Endothelial cell of umbilical vein (primary cell): ENCODE results near the gene RELT. TPM values are rescaled to one million over a fixed set of nuclear protein-coding genes. Genes with fewer than 3 reads are reported as not detected.

Experiments
- BruUV-seq: library from RNA; stranded (reverse); fragments of 400-500 nt; replicated peaks from 2 replicates; lab custom pipeline; 2021; lab: Mats Ljungman, UMichigan
- CTCF ChIA-PET: fragments of 300-600, 350-600 bp; sonication (Branson Sonifier 250); formaldehyde crosslinking; loops from one replicate; lab custom pipeline; 2021; ENCODE audit warnings: antibody characterized with exemption, inconsistent platforms; lab: Charles Lee
- POLR2A ChIA-PET: fragments of 300-600, 350-600 bp; sonication (Branson Sonifier 250); formaldehyde crosslinking; loops from one replicate; lab custom pipeline; 2021; ENCODE audit warnings: antibody characterized with exemption, inconsistent platforms; lab: Charles Lee
- DNase-seq: peaks from one replicate; pipeline ENCODE4 v3.0.0-alpha.2; 2011; ENCODE audit warnings: low read depth, low spot score
- FAIRE-seq: peaks from 2 replicates; lab custom pipeline; 2011; peaks lifted over from hg19 to GRCh38; lab: Jason Lieb, UNC
- H2AFZ ChIP-seq: 2 replicates; pipeline ENCODE4 v1.6.0; 2012; ENCODE audit warnings: low read depth, low read length, control low read depth, inconsistent platforms
- H3K27ac ChIP-seq: 2 replicates; pipeline ENCODE4 v1.5.1; 2011; ENCODE audit warnings: low read depth, mild to moderate bottlenecking, control low read depth, low read length, moderate library complexity; ENCODE audit not compliant: insufficient read depth
- H3K27me3 ChIP-seq, 2 experiments: 2 replicates each; pipeline versions ENCODE4 v1.6.0 to v1.6.1; 2011; ENCODE audit warnings: low read length in 2 of 2, mixed read lengths in 1 of 2; ENCODE audit not compliant: control insufficient read depth in 2 of 2, insufficient read depth in 2 of 2
- H3K36me3 ChIP-seq, 2 experiments: 2 replicates in 1 of 2; 3 replicates in 1 of 2; pipeline ENCODE4 v1.5.1; 2011; ENCODE audit warnings: low read length in 2 of 2, mild to moderate bottlenecking in 1 of 2, moderate library complexity in 1 of 2; ENCODE audit not compliant: control insufficient read depth in 2 of 2, insufficient read depth in 2 of 2; ENCODE audit errors: extremely low read depth in 1 of 2
- H3K4me1 ChIP-seq: 3 replicates; pipeline ENCODE4 v1.5.1; 2011; ENCODE audit warnings: mild to moderate bottlenecking, low read length; ENCODE audit not compliant: control insufficient read depth, insufficient read depth; ENCODE audit errors: extremely low read depth
- H3K4me2 ChIP-seq: 2 replicates; pipeline ENCODE4 v1.6.1; 2011; ENCODE audit warnings: low read length, control low read depth, mixed read lengths; ENCODE audit not compliant: insufficient read depth
- H3K4me3 ChIP-seq, 3 experiments: fragments of 200-600 bp in 1 of 3; sonication (generic), shearing (Covaris generic) in 1 of 3; replicated peaks in 1 of 3; 2 replicates each; pipeline ENCODE4 v1.5.1; 2011 to 2016; ENCODE audit warnings: control low read depth in 3 of 3, low read length in 3 of 3, mild to moderate bottlenecking in 2 of 3, inconsistent platforms in 1 of 3, low read depth in 1 of 3, moderate library complexity in 1 of 3; ENCODE audit not compliant: insufficient read depth in 1 of 3
- H3K79me2 ChIP-seq: 2 replicates; pipeline ENCODE4 v1.6.0; 2012; ENCODE audit warnings: low read length, inconsistent platforms; ENCODE audit not compliant: control insufficient read depth, insufficient read depth
- H3K9ac ChIP-seq: replicated peaks from 2 replicates; pipeline ENCODE3; 2011; ENCODE audit warnings: low read length, control low read depth; ENCODE audit not compliant: insufficient read depth; ENCODE audit errors: extremely low read depth
- H3K9me1 ChIP-seq: replicated peaks from 3 replicates; pipeline ENCODE4 v1.6.0; 2011; ENCODE audit warnings: mild to moderate bottlenecking, low read length; ENCODE audit not compliant: control insufficient read depth, insufficient read depth; ENCODE audit errors: extremely low read depth
- H3K9me3 ChIP-seq: replicated peaks from 2 replicates; pipeline ENCODE4 v1.5.1; 2012; ENCODE audit warnings: low read length, inconsistent platforms; ENCODE audit not compliant: control insufficient read depth, insufficient read depth
- H4K20me1 ChIP-seq: replicated peaks from 2 replicates; pipeline ENCODE3; 2011; ENCODE audit warnings: mild to moderate bottlenecking, low read length; ENCODE audit not compliant: control insufficient read depth, insufficient read depth; ENCODE audit errors: extremely low read depth
- EZH2 ChIP-seq: IDR thresholded peaks from 2 replicates; pipeline ENCODE4 v1.6.1; 2012; ENCODE audit warnings: borderline replicate concordance, low read depth, mild to moderate bottlenecking, moderate library complexity, low read length, inconsistent platforms; ENCODE audit not compliant: severe bottlenecking
- FOS ChIP-seq: IDR thresholded peaks from 2 replicates; pipeline ENCODE4 v1.6.1; 2011; ENCODE audit warnings: mild to moderate bottlenecking, low read length, moderate library complexity, borderline replicate concordance; ENCODE audit not compliant: insufficient read depth
- GATA2 ChIP-seq: IDR thresholded peaks from 2 replicates; pipeline ENCODE4 v1.7.0; 2011; ENCODE audit warnings: low read depth, mild to moderate bottlenecking, moderate library complexity, mixed read lengths, low read length; ENCODE audit not compliant: insufficient read length, insufficient read depth
- JUN ChIP-seq: IDR thresholded peaks from 2 replicates; pipeline ENCODE4 v1.6.1; 2011; ENCODE audit warnings: borderline replicate concordance, low read depth; ENCODE audit not compliant: insufficient read length, insufficient read depth
- MAX ChIP-seq: IDR thresholded peaks from 2 replicates; pipeline ENCODE4 v1.6.1; 2011; ENCODE audit not compliant: insufficient read depth, insufficient read length
- POLR2A ChIP-seq: IDR thresholded peaks from 2 replicates; pipeline ENCODE4 v1.6.1; 2012; ENCODE audit warnings: low read depth, mild to moderate bottlenecking, control low read depth, low read length
- dilution Hi-C: fragments of 300-500 bp; cut with MboI; formaldehyde crosslinking; loops from one replicate; pipeline ENCODE4 v1.15.0; 2019; ENCODE audit warnings: low sequenced_read_pairs; ENCODE audit not compliant: extremely low pct_ligation_motif_present
- intact Hi-C: fragments of 100-400 bp; cut with micrococcal nuclease; formaldehyde crosslinking; loops from one replicate; pipeline ENCODE4 v1.10.0; 2022
- polyA plus RNA-seq, 4 experiments: library from polyadenylated mRNA; depleted of rRNA in 3 of 4; stranded (reverse) in 3 of 4; unstranded in 1 of 4; fragments of >200 nt; gene quantifications; 2 replicates each; pipeline versions ENCODE4 v1.2.1 to v1.2.3, GENCODE V29; 2011 to 2012; ENCODE audit warnings: missing spikeins in 1 of 4
- total RNA-seq: library from RNA; stranded (reverse); gene quantifications from 2 replicates; pipeline ENCODE4 v1.2.3, GENCODE V29; 2021

The RELT gene
- total and polyA plus RNA-seq, 2 donors (not counting 3 experiments of a cell fraction or from before 2014, with no cell fraction given), result 6.7 to 13.1 TPM

GRCh38 chr11:73394416-73395296, 18.5 kb downstream of the RELT start:
- no peaks in the 10 kb centered on the region for H3K9me3 ChIP-seq
- DNase-seq, result no peak
- H3K79me2 ChIP-seq, result no peaks in the 10 kb centered on the region
- ChIA-PET CTCF (interaction anchor here (1.7 to 6.2 kb wide), 7 partner anchors 8 to 87 kb away, joined by 5 to 253 read pairs (median 31); partner anchors contain the start of gene ARHGEF17), POLR2A (no interaction called here)
- no peaks in the 10 kb centered on the region for H3K27me3 ChIP-seq
- FAIRE-seq, result no peak
- H3K9ac ChIP-seq, result no peak overlapping the region
- H3K4me3 ChIP-seq, result no peak overlapping the region
- peaks cover 0 to 9% of the 10 kb centered on the region in 2 experiments for H3K36me3 ChIP-seq
- intact Hi-C loops (no loop called here), dilution Hi-C loops (no loop called here)
- no peak overlapping the region for H3K4me2 ChIP-seq
- no peaks in the 10 kb centered on the region for H4K20me1 ChIP-seq
- H3K9me1 ChIP-seq, result no peaks in the 10 kb centered on the region
- no peak overlapping the region for H3K27ac ChIP-seq
- no peak overlapping the region for H2AFZ ChIP-seq
- H3K4me1 ChIP-seq, result peaks cover 19% of the 10 kb centered on the region
- TF ChIP-seq MAX (no peak), FOS (no peak), EZH2 (no peak), POLR2A (no peak), GATA2 (no peak), JUN (no peak)
- no TSS peak for BruUV-seq
